GM21515 (cell line): ENCODE data around the gene UBR3.
"Not testable (repeated sequence)": the region's sequence is repeated elsewhere in the genome, so short reads cannot be mapped to it uniquely, and the experiment has no call there.

Experiments used
- ATAC-seq: cut with Tn5 transposase; IDR thresholded peaks from one replicate; pipeline ENCODE4 v1.9.1; 2021; ENCODE audit not compliant: unreplicated experiment

UBR3 gene

GRCh38 chr2:169867579-169867978 is 40.3 kb downstream of the UBR3 start:
- no peak for ATAC-seq

GRCh38 chr2:169868951-169869350 is 41.7 kb downstream of the UBR3 start:
- no peak for ATAC-seq

GRCh38 chr2:169871369-169871768 is 44.1 kb downstream of the UBR3 start:
- not testable (repeated sequence) for ATAC-seq

- ATAC-seq = no peak
Observed at GRCh38 chr2:169871994-169872393, 44.7 kb downstream of the UBR3 start.

- ATAC-seq = no peak
Observed at GRCh38 chr2:169877398-169877797, 50.1 kb downstream of the UBR3 start.

DNA sequence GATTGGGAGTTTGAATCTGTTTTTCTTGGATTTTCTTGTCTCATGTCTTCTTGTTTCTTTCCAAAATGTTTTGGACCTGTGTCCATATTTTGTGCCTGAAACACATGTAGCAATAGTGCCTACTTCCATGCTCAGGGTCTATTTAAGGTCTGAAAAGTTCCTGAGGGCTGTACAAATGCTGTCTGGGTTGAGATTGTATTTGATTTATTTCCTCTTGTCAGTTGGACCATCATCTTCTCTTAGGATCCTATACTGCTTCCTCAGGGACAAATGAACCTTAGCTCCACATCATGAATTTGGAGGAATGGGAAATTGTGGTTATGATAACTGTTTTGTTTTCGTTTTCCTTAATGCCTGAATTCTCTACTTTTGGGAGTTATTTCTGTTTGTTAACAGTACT is 59.9 kb downstream of the UBR3 start:
- ATAC-seq = no peak

- no peak for ATAC-seq
Observed at GRCh38 chr2:169891593-169892298, 64.5 kb downstream of the UBR3 start.

DNA sequence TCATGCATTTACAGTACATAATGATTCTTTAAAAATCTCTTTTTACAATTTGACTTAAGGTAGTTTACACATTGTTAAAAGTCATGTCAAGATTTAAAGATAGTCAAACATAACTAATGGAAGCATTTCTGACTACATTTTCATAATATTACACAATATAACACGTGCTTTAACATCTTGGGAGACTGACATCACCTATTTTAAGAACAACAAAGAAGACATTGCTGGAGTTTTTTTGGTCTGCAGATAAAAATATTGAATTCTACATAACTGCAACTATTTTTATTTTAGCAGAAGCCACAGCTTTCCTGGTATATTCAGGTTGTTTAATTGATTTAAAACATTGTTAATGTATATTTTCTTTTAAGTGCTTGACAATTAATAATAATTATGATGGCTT is 65.7 kb downstream of the UBR3 start:
- no peak for ATAC-seq

- ATAC-seq = no peak
Observed at GRCh38 chr2:169895294-169895985, 68.2 kb downstream of the UBR3 start.

DNA sequence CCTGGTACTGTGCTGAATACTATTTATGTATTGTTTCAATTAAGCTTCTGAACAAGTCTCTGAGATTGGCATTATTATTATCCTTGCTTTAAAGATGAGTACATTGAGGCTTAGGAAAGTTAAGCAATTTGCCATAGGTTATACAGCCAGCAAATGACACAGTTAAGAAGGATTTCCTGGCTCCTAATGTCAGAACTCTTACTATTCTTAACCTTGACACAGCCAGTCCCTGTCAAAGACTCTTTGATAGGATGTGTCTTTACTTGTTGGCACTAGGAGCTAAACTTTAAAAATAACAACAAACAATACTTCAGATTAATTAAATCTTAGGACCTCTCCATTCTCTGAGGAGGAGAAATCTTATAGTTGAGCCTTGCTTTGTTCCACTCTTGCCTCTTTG is 70.6 kb downstream of the UBR3 start:
- no peak for ATAC-seq

GRCh38 chr2:169900103-169900502 is 72.8 kb downstream of the UBR3 start:
- not testable (repeated sequence) for ATAC-seq

DNA sequence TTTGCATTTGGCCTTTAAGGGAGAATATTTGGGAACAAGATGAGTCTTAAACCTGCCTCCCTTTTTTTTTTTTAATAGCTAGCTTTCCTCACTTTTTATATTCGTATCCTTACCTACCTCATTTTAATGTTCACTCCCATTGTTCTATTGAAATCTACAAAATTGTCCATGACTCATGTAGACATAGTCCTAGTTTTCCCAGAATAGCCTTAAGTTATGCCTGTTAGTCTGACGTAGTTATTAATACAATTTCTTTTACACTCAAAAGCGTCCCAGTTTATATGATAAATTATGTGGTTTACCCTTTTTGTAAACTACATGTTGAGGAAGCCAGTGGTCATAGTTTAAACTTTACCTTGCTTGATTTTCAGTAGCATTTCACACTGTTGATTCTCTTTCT is 73.4 kb downstream of the UBR3 start:
- ATAC-seq = no peak

- ATAC-seq = no peak
Observed at GRCh38 chr2:169906731-169907130, 79.5 kb downstream of the UBR3 start.

GRCh38 chr2:169909376-169909775 is 82.1 kb downstream of the UBR3 start:
- no peak for ATAC-seq

GRCh38 chr2:169910109-169910799 is 83.0 kb downstream of the UBR3 start:
- no peak for ATAC-seq

DNA sequence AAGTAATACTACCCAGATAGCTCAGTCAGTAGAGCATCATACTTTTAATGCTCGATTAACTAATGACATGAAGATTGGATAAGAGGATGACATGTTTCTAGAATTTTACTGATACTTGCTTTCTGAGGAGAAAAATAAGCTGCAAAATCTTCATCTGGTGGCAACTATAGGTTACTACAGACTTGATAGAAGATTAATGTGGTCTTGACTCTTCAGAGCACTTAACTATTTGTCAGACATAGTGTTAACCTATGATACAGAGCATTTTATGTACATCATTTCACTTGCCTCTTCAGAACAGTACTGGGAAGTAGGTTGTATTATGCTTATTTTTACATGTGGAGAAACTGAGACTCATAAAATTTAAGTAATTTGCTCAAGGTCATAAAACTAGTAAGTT is 83.9 kb downstream of the UBR3 start:
- no peak for ATAC-seq

DNA sequence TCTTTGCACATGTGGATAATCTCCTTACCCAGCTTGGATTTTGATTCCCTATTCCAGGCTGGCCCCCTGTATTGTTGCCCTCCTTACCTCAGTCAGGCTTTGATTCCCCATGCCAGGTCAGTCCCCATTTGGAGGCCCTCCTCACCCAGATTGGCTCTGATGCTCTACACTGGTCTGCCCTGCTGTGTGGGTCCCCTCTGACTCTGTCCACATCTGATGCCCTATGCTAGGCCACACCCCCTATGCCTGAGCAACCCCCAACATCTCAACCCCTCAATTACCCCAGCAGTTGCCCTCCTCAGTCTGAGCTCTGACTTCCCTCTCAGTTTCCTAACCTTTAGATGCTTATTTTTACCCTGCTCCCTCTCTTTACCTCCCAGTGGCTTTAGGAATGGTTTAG is 89.4 kb downstream of the UBR3 start:
- no peak for ATAC-seq

DNA sequence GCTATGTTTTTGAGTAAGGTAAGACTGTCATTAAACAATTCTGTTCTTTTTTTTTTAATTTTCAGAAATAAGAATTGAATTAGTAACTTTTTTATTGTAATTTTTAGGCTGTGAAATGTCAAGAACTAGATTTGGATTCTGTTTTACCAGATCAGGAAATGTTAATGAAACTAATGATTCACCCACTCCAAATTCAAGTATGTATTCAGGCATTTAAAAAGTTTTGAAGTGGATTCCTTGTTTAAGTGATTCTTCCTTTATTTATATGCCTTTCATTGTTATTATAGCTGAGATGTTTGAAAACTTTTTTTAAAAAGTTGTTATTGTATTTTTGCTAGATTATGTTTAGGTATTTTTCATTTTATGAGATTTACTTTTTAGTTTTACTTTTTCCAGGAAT is 96.7 kb downstream of the UBR3 start:
- no peak for ATAC-seq

DNA sequence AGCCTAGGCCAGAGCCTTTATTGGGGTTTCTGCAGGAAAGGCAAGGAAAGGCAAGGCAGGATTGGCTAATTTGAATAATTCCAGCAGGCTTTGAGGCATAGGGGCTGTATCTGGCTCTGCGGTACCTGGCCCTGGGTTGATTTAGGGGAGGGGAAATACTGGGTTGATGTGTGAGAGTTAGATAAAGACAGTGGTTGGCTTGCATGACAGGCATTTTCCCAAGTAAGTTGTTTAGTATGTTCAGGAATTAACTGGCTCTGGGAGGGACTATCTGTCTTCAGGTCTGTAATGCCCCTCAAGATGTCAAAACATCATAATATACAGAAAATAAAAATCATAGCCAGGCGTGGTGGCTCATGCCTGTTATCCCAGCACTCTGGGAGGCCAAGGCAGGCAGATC is 98.7 kb downstream of the UBR3 start:
- no peak for ATAC-seq

- ATAC-seq = no peak
Observed at GRCh38 chr2:169928463-169928864, 101.2 kb downstream of the UBR3 start.

DNA sequence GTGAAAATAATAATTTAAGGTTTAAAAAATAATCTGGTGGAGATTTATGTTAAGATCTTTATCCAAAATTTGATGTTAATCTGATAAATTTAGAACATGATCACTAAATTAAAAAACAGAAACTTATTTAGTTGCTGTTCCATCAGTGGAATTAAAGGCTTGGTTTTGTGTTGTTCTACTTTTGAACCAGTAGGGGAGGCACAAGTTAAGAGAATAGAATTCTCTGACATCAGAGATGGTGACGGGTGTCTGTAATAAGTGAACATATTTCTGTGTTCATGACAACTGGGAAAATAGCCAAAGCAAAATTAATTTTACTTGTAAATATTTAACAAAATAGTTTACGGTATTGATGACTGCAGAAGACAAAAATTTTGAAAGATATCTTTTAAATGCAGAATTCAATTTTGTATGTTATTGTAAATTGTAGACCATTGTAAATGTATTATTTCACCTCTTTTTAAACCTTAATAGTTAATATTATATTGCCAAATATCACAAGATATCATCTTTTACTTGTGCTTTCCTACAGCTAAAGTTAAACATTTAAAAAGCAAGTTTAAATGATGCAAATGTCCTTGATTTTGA is 106.0 kb downstream of the UBR3 start:
- ATAC-seq = peak; percentile 76

- not testable (repeated sequence) for ATAC-seq
Observed at GRCh38 chr2:169936652-169937051, 109.4 kb downstream of the UBR3 start.
